Heart left ventricle (tissue), 13 donors: ENCODE results near the gene DNAJC7.

Experiments used
- CTCF ChIP-seq, 12 donors: fragments of 200-600 bp; sonication (generic) in 4 of 12; IDR thresholded peaks; one replicate each; pipeline versions ENCODE4 v1.5.0 to v1.8.0; 2018 to 2022; ENCODE audit warnings: antibody characterized with exemption in 12 of 12, mild to moderate bottlenecking in 5 of 12
- POLR2A ChIP-seq, 2 donors: fragments of 450-650 bp; IDR thresholded peaks; one replicate each; pipeline ENCODE4 v1.6.1; 2017; ENCODE audit warnings: antibody characterized with exemption in 2 of 2, mild to moderate bottlenecking in 2 of 2, moderate library complexity in 2 of 2
- donor health status: ischemic (EF 13 %, LVEDD 7.1; RV severe dilation, severe dysfunction).
- donor health status: DM: no; HTN: yes; CAD: no.
- donor health status: DM: no; HTN: no; CAD: no.
- donor health status: ischemic (EF 25% LVEDD 6.9; RV normal size, moderate dysfunction).
- donor health status: ischemic (EF 25% LVEDD 5.7; RV mildly dilated, moderate dysfunction).
- donor health status: ischemic (EF 35%, LVEDD 5.7; RV mildly dilated, moderate dysfunction).
- donor health status: nonischemic (EF 11% LVEDD 7.7; RV severe dilation, severe dysfunction).
- donor health status: DM: yes; HTN: yes; CAD: no.
- donor health status: PGD.
- donor health status: ischemic (EF 29% LVEDD 5.4; RV normal size, mild dysfunction).
- donor health status: nonischemic (EF 23%, LVEDD 6.1; RV moderate dilation, normal function).

- TF ChIP-seq CTCF (IDR thresholded peaks at IDR 0.05), result no peak
- TF ChIP-seq POLR2A (IDR thresholded peaks at IDR 0.05), result no peak
Observed at GRCh38 chr17:42052346-42052877, 35.2 kb upstream of the DNAJC7 start.
